ENCODE results near the gene CNTNAP5. TPM values are rescaled to one million over a fixed set of nuclear protein-coding genes. Genes with fewer than 3 reads are reported as not detected.

The CNTNAP5 gene
- total and polyA plus RNA-seq, 4 donors = not detected

- Histone ChIP-seq H3K4me3 (ENCODE audit: low read depth in 1 of 3, low read length in 3 of 3) (no peak overlapping the region), H3K4me1 (ENCODE audit: control insufficient read depth in 4 of 4, insufficient read depth in 4 of 4, low read length in 3 of 4) (no peaks in the 10 kb centered on the region), H3K9ac (ENCODE audit: low read depth in 1 of 2, low read length in 2 of 2) (no peak overlapping the region), H3K27ac (ENCODE audit: low read depth in 1 of 2, low read length in 2 of 2) (no peak overlapping the region), H3K27me3 (ENCODE audit: control insufficient read depth in 4 of 4, insufficient read depth in 4 of 4, low read length in 3 of 4) (no peaks in the 10 kb centered on the region), H3K36me3 (ENCODE audit: control insufficient read depth in 4 of 4, insufficient read depth in 3 of 4, low read depth in 1 of 4, low read length in 3 of 4) (no peaks in the 10 kb centered on the region), H3K9me3 (ENCODE audit: control insufficient read depth in 4 of 4, low read length in 3 of 4) (no peaks in the 10 kb centered on the region)
- no peak for TF ChIP-seq FOXA1 (IDR thresholded peaks at IDR 0.05)
- no peak for TF ChIP-seq ATF3 (IDR thresholded peaks at IDR 0.05)
- TF ChIP-seq FOXA2 (IDR thresholded peaks at IDR 0.05) = no peak
- WGBS = 83% methylated on average over 6 of the region's 6 CpGs
- DNase-seq (ENCODE audit: low spot score) = no peak
Observed at GRCh38 chr2:124264551-124265091, 239.5 kb downstream of the CNTNAP5 start.

GRCh38 chr2:124267794-124268193 lies 242.7 kb downstream of the CNTNAP5 start:
- Histone ChIP-seq H3K9me3 (ENCODE audit: control insufficient read depth in 4 of 4, low read length in 3 of 4) (no peaks in the 10 kb centered on the region), H3K4me3 (ENCODE audit: low read depth in 1 of 3, low read length in 3 of 3) (no peak overlapping the region), H3K36me3 (ENCODE audit: control insufficient read depth in 4 of 4, insufficient read depth in 3 of 4, low read depth in 1 of 4, low read length in 3 of 4) (no peaks in the 10 kb centered on the region), H3K27me3 (ENCODE audit: control insufficient read depth in 4 of 4, insufficient read depth in 4 of 4, low read length in 3 of 4) (no peaks in the 10 kb centered on the region), H3K4me1 (ENCODE audit: control insufficient read depth in 4 of 4, insufficient read depth in 4 of 4, low read length in 3 of 4) (no peaks in the 10 kb centered on the region), H3K9ac (ENCODE audit: low read depth in 1 of 2, low read length in 2 of 2) (no peak overlapping the region), H3K27ac (ENCODE audit: low read depth in 1 of 2, low read length in 2 of 2) (no peak overlapping the region)
- DNase-seq (ENCODE audit: low spot score) = no peak
- 78% methylated on average over 5 of the region's 5 CpGs for WGBS
- TF ChIP-seq JUND (IDR thresholded peaks at IDR 0.05) (no peak), CTCF (IDR thresholded peaks at IDR 0.05; ENCODE audit: low read depth, low read length, missing input control) (no peak), RXRA (IDR thresholded peaks at IDR 0.05) (no peak), NR2F2 (IDR thresholded peaks at IDR 0.05) (no peak), TAF1 (conservative IDR thresholded peaks at IDR 0.05) (no peak), GABPA (IDR thresholded peaks at IDR 0.05 in 1 of 2, conservative IDR thresholded peaks at IDR 0.05 in 1 of 2) (no peak), FOXA1 (IDR thresholded peaks at IDR 0.05) (no peak), EGR1 (IDR thresholded peaks at IDR 0.05; ENCODE audit: low read depth in 2 of 2) (no peak), REST (IDR thresholded peaks at IDR 0.05) (no peak), HNF4A (conservative IDR thresholded peaks at IDR 0.05) (no peak), ATF3 (IDR thresholded peaks at IDR 0.05) (no peak), FOXA2 (IDR thresholded peaks at IDR 0.05) (no peak), YY1 (IDR thresholded peaks at IDR 0.05) (no peak), SP1 (IDR thresholded peaks at IDR 0.05) (no peak)
- TF ChIP-seq, protein P1, sequence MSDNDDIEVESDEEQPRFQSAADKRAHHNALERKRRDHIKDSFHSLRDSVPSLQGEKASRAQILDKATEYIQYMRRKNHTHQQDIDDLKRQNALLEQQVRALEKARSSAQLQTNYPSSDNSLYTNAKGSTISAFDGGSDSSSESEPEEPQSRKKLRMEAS (IDR thresholded peaks at IDR 0.05) = no peak
- TF ChIP-seq, protein P2, sequence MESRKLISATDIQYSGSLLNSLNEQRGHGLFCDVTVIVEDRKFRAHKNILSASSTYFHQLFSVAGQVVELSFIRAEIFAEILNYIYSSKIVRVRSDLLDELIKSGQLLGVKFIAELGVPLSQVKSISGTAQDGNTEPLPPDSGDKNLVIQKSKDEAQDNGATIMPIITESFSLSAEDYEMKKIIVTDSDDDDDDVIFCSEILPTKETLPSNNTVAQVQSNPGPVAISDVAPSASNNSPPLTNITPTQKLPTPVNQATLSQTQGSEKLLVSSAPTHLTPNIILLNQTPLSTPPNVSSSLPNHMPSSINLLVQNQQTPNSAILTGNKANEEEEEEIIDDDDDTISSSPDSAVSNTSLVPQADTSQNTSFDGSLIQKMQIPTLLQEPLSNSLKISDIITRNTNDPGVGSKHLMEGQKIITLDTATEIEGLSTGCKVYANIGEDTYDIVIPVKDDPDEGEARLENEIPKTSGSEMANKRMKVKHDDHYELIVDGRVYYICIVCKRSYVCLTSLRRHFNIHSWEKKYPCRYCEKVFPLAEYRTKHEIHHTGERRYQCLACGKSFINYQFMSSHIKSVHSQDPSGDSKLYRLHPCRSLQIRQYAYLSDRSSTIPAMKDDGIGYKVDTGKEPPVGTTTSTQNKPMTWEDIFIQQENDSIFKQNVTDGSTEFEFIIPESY (IDR thresholded peaks at IDR 0.05) = no peak
